ENCODE data around the gene SMARCA5. TPM values are rescaled to one million over a fixed set of nuclear protein-coding genes. Genes with fewer than 3 reads are reported as not detected.

The SMARCA5 gene
- total RNA-seq, 2 donors from 2014 or later = 29.1 to 33.3 TPM

DNA sequence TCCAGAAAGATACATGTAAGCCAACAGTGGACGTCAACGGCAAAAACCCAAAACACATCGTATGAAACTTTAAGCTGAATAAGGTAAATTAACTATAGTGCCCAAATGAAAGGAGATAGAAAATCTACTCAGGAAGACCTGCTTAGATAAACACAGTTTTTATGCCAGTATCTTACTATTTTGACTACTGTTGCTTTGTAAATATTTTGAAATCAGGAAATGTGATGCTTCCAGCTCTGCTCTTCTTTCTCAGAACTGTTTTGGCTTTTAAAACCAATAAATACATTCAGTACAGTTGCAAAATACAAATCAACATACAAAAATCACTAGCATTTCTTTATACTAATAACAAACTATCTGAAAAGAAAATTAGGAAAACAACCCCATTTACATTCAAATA is 83.8 kb downstream of the SMARCA5 start:
- ATAC-seq (no peak), DNase-seq (no peak)
- intact Hi-C loops (cut with DNase I, micrococcal nuclease) = no loop called here

- DNase-seq (no peak), ATAC-seq (no peak)
- intact Hi-C loops (cut with DNase I, micrococcal nuclease) = no loop called here
Observed at GRCh38 chr4:143598816-143599215, 85.3 kb downstream of the SMARCA5 start.

GRCh38 chr4:143599827-143600226 is 86.3 kb downstream of the SMARCA5 start:
- DNase-seq (no peak), ATAC-seq (no peak)
- intact Hi-C loops (cut with DNase I, micrococcal nuclease) = no loop called here

DNA sequence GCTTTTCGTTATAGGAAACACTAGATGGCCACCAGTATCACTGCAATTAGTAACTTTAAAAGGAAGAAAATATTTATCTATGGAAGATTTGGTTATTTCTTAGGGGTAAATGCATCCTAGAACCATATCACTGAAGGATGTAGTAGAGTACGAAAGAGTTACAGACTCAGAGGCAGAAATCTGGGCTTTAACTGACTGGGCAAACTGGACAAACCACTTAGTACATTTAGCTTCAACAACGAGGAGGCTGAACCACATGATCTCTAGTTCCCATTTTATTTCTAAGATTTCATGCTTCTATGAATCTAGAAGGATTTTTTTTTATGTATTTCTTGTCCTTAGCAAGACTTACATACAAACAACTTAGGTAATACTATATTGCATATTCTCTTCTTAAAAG is 93.0 kb downstream of the SMARCA5 start:
- DNase-seq (no peak), ATAC-seq (no peak)
- intact Hi-C loops (cut with DNase I, micrococcal nuclease) = no loop called here

Other genes starting within 250 kb of the SMARCA5 start
- 10 to 100 TPM; 69.0 to 71.1 TPM for gene GAB1, start 176.8 kb upstream of the SMARCA5 start, total RNA-seq
- gene FREM3, start 187.0 kb downstream of the SMARCA5 start, total RNA-seq = not detected